EH (cell line): Measurements from ENCODE around the gene HAO1.
"Not testable (repeated sequence)": the region's sequence is repeated elsewhere in the genome, so short reads cannot be mapped to it uniquely, and the experiment has no call there.

Experiments
- DNase-seq: peaks from one replicate; pipeline ENCODE4 v3.0.0-alpha.2; 2015; ENCODE audit warnings: low read depth

The HAO1 gene

DNA sequence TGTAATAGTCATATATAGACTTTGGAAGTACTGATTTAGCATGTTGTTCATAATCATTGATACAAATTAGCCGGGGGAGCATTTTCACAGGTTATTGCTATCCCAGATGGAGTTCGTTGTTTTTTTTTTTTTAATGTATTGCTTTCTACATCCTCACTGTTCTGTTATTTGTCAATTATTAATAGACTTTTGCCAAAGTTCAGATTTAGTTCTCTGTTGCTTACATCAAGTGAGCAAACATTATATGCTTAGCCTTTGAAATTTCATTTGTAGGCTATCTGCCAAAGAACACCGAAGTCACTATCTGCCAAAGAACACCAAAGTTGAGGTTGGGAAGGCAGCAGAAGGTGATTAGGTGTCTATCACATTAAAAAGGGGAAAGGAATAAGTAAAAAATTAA, at the start of gene HAO1:
TSS of gene HAO1 (minus strand) at position 118 of the 400 bp plus-strand sequence. CDS start at position 82, 36 bp downstream.
- DNase-seq: no peak

DNA sequence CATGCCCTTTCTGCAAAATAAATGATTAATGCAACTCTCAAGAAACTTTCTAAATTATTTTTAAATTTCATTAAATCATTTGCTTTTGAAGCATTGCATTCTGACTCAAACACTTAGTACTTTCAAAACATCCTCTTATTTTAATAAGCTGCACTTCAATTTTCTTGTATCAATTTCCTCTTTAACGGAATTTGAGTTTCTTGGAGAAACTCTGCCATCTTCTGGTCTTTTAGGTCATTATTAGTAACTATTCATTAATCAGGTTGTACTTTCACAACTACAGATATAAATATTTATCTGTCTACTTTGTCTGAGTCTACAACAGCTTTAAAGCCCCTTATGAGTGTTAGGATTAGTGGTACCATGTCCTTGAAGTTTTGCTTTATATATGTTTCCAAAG, 49.1 kb upstream of the HAO1 start:
- DNase-seq: no peak

DNA sequence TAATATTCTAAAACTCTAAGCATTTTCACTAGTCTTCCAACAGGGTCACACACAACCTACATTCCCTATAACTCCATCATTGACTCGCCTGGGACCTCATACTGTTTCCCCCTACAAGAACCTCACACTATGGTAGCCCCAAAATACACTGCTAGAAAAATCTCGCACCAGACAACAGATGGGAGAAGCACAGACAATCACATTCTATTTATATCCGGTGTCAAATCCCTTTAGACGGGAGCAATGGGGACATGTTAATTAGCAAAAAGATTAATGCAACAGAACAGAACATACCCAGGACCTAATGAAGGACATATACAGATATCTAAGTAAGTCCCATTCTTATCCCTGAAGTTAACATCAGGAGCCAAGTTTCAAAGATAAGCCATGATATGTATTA, 45.7 kb upstream of the HAO1 start:
- DNase-seq: no peak

DNA sequence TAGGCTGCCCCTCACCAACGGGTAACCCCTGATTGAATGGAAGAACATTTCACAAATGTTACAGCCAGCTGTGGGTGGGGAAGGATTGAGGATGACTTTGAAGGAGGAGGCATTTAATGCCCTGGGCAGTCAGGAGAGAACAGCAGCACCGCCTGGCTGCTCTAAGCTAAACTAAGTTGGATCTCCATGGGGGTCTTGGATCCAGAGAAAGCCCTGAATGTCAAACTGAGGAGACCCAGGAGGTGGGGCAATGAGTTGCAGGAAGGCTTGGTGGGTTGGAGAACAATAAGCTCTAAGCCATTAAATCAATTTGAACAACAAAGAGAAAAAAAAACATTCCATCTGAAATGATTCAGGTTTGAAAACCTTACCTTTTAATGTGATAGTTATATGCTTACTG, 43.9 kb upstream of the HAO1 start:
- DNase-seq: no peak

DNA sequence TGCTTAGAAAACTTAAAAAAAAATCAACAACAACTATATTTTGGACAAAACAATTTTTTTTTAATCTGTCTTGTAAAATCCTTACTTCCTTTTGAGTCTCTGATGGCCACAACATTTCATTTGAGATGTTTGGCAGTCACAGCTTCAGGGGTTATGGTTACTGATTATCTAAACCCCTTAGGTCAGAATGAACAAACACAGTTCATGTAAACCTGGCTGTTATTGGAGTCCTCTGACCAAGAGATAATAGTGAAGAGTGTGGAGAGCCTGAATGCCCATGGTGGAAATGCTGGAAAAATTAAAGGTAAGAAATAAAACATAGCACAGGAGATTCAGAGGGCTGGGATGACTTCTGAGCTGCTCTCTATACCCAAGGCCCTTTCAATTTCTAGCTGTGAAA, 41.1 kb upstream of the HAO1 start:
- no peak for DNase-seq

DNA sequence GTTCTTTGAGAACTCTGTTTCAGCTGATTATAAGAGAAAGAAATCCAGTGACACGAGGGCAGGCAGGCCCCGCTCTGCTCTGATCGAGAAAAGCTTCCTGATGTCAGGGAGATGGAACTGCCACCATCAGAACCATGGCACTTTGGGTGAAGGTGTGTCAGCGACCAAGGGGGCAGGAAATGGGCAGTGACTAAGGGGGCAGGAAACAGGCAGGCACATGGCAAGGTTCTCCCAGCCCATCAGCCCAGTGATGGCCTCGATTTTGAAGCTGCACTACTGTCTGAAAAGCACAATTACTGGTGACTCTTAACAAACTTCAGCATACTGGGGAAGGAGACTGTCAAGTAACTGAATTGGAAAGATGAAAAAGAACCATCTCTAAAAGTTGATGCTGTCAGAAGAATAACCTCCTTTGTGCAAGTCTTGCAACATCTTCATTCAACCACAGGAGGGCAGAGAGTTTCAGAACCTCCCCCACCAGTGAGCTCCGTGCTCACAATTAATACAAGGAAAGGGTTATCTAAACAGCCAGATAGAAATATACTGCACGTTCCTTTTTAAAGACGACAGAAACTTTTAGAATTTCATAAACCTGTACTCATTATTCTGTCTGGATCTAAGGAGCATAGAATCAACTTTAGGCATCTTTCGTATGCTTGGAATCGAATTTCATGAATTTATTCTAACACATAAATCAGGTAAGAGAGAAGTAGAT, 40.2 kb upstream of the HAO1 start:
- DNase-seq: peak; percentile 55

DNA sequence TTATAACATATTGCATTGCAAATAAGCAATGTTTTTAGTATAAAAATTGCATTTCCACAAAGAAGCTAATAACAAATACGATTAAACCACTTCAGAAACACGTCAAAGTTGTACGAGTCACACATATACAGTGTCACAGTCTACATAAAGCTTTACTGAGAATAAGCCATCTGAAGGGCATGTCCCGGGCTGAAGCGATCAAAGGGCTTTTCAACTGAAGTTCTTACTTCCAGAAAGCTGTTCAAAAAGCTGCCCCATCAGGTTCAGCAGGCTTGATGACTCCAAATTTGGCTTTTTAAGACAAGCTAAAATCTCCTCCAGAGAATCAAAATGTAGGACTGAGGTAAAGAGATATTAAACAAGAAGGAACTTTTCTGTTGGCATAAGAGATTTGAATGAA, 37.5 kb upstream of the HAO1 start:
- no peak for DNase-seq

DNA sequence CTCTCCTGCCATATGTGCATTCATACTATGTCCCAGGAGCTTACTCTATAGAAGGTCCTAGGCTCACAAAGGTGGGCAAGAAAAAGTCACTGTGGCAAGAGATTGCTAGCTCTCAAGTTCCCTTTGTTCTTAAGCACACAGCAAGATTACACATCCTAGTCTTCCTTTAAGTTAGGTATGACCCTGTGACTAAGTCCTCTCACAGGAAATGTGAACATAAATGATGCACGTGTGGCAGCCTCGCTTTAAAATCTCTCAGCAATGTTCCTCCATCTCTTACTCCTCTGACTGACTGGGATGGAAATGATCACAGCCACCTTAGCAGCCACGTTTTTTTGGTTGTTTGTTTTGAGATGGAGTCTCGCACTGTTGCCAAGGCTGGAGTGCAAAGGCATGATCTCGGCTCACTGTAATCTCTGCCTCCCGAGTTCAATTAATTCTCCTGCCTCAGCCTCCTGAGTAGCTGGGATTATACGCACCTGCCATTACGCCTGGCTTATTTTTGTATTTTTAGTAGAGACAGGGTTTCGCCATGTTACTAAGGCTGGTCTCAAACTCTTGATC, 35.7 kb upstream of the HAO1 start:
- no peak for DNase-seq

DNA sequence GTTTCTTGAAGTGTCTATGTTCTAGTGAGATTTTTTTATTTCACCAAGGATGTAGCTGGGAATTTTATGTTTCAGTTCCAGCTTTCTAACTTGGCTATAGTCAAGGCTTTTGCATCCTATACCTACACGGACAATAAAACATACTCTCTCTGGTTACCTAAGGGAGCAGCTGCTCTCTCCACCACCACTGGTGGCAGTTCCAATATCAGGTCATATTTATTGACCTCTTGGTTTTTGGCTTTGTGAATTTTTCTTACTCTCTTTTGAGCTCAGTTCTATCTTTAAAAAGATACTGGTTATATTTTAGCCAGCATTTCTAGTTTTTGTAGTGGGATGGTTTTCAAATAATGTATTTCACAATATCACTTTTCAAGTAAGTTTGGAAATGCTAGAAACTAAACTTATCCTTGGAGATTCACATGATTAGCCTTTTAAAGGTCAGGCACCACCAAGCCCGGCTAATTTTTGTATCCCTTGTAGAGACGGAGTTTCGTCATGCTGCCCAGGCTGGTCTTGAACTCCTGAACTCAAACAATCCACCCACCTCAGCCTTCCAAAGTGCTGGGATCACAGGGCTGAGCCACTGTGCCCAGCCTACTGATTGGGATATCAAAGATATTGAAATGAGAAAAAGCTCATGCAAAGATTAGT, 34.7 kb upstream of the HAO1 start:
- DNase-seq: no peak

DNA sequence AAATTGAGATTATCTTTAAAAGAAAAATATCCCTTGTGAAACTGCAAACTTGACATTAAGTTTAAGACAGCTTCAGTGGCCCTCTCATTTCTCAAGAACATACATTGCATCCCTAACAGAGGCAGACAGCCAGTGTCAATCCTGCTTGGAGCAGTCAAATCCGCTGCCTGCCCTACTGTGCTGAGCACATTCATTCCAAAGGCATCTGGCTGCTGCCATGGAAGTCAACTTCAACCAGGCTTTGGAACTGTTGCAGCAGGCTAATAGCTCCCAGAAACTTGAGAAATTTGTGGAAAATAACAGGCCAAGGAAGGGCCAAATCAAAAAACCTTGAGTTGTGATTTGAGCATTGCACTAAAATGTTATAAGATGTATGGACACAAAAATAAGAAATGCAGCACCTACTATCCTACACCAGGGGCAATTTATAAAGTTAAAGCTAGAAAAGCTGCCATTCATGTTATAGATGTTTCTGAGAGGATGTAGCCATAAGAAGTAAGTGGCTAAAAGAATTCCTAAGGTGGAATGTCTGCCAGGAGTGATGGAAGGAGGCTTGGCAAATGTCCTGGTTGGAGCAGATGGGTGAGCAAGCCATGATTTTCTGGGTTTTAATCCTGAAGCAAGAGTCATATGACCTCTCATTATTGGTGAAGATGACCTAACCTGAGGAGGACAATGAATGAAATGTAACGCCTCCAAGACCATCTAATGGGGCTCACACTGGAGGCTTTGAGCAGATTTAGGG, 31.4 kb upstream of the HAO1 start:
- peak; percentile 35 for DNase-seq

DNA sequence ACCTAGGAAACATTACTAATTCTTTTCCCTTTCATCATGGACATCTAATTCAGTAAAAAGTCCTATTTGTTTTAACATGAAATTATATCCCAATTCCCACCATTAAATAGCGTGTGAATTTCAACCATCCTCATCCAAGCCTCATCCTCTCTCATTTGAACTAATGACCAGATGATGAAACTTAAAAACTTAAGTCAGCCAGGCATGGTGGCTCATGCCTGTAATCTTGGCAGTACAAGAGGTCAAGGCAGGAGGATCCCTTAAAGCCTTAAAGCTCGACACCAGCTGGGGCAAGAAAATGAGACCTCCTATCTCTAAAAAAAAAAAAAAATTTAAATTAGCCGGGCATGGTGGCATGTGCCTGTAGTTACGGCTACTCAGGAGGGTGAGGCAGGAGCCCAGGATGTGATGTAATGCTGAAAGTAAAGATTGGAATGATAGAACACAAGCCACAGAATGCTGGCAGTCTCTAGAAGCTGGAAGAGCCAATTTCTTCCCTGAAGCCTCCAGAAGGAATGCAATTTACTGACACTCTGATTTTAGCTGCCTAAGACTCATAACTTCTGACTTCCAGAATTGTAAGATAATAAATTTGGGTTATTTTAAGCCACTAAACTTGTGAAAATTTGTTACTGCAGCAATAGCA, 27.1 kb upstream of the HAO1 start:
- peak; percentile 88 for DNase-seq

DNA sequence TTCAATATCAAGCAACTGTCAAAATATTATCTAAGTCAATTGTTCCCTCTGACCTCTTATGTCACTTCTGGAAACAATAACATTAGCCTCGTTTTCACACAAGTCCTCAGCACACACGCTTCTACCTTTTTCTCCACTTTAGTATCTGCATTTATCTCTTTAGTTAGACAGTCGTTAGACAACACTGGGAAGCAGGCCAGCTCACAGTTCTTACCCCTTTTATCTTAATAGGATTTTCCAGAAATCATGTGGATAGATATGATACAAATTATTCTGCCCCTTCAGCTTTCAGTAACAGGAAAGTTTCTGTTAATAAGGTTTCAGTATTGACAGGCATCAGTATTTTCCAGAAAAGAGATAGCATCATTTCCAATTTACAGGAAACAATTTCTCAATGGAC, 25.9 kb upstream of the HAO1 start:
- DNase-seq: no peak

DNA sequence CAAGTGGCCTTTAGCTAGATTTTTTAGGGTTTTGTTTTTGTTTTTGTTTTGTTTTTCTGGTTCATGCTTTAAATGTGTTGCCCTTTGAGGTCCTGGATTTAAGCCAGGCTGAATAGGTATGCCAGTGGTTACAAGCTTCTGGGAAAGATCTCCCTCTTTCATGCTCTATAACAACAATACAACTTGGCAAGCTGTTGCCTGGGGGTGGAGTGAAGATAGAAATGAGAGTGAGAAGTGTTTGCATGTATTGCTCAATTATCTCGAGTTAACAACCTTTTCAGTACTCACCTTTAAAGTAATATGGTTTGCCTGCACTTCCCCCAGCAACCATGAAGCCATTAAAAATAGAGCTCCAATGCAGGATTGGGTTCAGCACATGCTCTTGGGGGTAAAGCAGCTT, 19.2 kb upstream of the HAO1 start:
- DNase-seq: no peak

DNA sequence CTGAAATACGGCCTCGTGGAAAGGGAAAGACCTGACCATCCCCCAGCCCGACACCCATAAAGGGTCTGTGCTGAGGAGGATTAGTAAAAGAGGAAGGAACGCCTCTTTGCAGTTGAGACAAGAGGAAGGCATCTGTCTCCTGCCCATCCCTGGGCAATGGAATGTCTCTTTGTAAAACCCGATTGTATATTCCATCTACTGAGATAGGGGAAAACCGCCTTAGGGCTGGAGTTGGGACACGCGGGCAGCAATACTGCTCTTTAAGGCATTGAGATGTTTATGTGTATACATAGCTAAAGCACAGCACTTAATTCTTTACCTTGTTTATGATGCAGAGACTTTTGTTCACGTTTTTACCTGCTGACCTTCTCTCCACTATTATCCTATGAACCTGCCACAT, 16.3 kb upstream of the HAO1 start:
- DNase-seq: not testable (repeated sequence)

DNA sequence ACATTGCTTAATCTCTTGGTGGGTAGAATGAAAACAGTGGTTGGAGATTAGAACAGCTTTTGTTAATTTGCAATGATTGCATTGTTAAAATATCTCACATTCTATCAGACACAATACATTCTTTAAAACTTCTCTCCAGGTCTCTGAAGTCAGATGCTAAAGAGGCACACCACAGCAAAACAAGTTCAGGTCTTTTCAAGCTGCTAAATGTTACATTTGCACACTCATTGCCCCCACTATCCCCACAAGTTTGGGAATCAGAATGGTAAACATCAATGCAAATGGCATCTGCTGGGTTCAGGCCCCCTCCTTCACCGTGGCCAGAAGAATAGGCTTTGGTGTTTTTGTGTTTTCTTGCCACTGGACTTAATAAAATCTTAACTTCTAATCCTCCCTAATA, 10.1 kb upstream of the HAO1 start:
- no peak for DNase-seq

DNA sequence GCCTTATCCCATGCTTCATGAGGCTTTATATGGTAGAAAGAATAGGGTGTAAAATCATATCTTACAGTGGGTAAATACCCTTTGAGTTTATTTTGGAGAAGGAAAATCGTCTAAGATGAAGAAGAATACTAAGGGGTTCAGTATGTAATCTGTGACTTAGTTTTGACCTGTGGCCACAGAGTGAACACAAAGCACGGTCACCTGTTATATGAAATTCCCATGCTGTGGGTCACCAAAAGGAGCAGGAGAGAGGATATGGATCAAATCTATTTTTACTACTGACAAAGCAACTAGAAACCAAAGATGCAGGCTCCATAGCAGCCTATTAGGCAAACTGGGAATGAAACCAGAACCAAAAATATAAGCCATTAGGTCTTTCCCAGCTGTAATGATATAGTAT, 3.6 kb upstream of the HAO1 start:
- no peak for DNase-seq

DNA sequence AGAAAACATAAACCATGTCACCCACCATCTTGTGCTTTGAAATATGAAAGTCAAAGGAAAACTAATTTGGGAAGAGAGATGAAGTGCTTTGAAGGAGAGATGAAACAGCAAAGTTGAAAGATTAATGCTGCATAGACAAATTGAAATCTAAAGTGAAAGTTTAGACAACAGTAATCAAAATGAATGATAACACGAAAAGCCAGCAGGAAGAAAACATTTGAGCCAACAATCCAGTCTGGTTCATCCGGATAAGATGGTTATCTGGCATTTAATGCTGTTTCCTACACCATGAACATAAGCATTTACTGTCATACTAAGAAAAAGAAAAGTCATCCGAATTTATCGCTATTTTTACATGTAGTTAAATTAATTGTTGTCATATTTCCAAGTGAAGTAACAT, 595 bp downstream of the HAO1 start:
- DNase-seq: no peak

DNA sequence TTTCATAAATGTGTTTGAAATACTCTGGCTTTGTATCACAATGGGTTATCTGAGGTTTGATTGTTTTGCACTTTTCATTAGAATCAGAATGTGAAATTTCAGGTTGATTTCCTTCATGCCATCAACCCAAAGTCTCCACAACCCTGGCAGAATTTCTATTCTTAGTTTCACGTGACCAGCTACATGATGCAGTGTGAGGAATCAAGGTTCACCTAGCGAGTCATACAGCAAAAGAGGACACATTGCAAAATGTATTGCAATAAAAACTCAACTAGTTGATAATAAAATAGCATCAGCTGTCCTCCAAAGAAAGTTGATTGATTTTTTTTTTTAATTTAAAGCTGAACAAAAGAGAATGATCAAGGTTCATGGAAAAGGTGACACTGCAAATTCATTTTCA, 2.2 kb downstream of the HAO1 start:
- no peak for DNase-seq

DNA sequence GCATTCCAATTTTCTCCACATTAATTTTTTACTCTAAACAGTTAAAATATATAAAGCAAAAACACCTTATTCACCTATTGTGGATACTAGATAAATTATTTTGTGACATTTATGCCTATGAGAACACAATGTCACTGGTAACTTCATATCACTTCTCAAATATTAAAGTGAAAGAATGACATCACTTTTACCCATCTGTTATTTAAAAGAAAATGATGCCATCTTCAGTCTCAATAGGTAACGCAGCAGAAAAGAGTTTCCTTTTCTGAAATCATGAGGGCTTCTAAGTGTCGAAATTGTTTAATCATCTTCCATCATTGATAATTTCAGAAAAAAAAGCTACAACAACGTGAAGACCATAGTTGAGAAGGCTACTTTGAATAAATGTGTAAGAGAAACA, 2.9 kb downstream of the HAO1 start:
- no peak for DNase-seq

DNA sequence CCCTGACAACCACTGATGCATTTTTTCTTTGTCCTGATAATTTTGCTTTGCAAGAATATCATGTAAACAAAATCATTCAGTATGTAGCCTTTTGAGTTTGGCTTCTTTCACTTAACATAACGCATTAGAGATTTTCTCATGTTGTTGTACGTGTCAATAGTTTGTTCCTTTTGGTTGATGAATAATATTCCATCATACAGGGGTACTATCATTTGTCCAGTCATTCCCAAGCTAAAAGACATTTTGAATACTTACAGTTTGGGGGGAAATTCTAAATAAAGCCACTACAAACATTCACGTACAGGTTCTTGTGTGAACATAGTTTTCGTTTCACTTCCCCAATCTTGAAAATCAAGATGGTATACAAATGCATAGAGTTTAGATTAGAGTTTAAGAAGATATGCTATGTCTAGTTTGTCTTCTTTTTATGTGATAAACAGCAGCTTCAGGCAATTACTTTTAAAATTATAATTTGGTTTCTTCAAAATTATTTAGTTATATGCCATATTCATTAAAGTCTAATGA, 5.2 kb downstream of the HAO1 start:
- no peak for DNase-seq

DNA sequence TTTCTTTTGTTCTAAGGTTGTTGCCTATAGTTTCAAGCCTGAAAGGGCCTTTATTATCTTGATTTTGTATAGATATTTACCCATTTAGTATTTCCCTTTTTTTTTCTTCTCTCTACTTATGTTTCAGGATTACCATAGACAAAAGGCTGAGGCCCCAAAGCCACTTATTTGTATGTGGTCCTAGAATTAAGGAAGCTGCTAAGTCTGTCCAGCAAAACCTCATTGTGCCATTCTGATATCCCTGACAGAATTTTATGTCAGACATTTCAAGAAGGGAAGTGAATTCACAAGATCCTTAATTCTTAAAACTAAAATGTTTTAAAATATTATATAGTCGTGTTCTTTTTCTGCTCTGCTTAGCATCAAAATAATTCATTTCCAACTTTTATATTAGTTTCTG, 6.9 kb downstream of the HAO1 start:
- DNase-seq: no peak

DNA sequence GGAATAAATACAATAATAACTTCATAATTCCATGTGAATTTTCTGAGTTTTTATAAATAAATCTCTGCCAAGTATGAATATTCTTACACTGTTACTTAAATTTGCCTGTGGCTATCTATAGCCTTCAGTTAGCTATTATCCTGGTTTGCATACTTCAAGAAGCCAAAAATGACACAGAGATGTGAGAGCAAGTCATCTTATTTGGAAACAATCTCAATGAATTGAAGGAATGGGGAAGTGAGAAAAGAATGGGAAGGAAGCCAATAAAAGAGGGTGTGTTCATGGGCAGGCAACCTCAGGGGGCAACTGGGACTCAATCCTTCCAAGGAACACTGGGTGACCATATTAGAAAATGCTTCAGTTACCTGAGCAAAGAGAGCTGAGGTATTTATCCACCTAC, 9.9 kb downstream of the HAO1 start:
- DNase-seq: peak; percentile 11
